GM21526 (cell line): ENCODE data around the gene OLFML2B.
"Not testable (repeated sequence)": the region's sequence is repeated elsewhere in the genome, so short reads cannot be mapped to it uniquely, and the experiment has no call there.

Experiments used
- ATAC-seq: cut with Tn5 transposase; IDR thresholded peaks from one replicate; pipeline ENCODE4 v1.9.1; 2021; ENCODE audit warnings: moderate library complexity; ENCODE audit not compliant: unreplicated experiment, low FRiP score

OLFML2B gene

GRCh38 chr1:162036163-162036562 lies 12.5 kb upstream of the OLFML2B start:
- ATAC-seq: no peak

GRCh38 chr1:162035241-162035640 lies 11.6 kb upstream of the OLFML2B start:
- no peak for ATAC-seq

DNA sequence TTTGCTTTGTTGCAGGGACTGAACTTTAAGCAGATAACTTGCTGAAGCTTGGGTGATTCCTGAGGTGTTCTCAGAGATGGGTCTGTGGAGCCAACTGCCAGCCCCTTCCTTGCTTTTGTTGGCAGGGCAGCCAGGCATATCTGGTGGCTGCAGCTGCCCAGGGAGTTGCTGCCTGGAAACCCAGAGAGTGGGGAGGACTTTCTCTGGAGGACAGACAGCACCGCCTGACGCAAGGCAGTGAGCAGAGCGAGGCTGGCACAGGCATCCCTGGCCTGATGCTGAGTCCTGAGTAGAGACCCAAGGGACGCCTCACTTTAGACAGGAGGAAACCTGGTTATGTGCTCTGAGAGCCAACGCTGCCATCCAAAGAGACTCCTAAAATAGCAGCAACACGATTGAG lies 9.8 kb upstream of the OLFML2B start:
- no peak for ATAC-seq

GRCh38 chr1:162030759-162031280 lies 7.2 kb upstream of the OLFML2B start:
- ATAC-seq: no peak

DNA sequence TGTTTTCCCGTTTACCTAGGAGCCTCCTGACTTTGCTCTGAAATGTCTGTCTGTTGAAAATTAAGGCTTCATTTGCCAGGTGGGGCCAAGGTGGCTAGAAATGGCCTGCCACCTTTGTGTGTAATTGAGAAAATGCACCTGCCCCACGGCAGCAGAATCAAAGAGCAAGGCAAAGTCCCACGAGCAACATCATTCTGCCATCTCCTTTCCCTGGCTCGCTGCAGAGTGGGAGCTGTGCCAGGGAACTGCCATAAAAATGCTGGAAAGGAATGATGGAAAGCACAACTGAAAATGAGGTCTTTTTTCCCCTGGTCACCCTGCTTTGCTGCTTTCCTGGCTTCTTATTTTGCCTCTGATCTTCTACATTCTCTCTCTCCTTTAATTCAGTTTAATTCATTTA lies 5.5 kb upstream of the OLFML2B start:
- no peak for ATAC-seq

GRCh38 chr1:162028726-162029125 lies 5.1 kb upstream of the OLFML2B start:
- no peak for ATAC-seq

- ATAC-seq: no peak
Measured at GRCh38 chr1:162026881-162027280, 3.2 kb upstream of the OLFML2B start.

GRCh38 chr1:162025541-162025940 lies 1.9 kb upstream of the OLFML2B start:
- no peak for ATAC-seq

- ATAC-seq: no peak
Measured at GRCh38 chr1:162023181-162023546, 505 bp downstream of the OLFML2B start.

- no peak for ATAC-seq
Measured at GRCh38 chr1:162022626-162023025, 1.0 kb downstream of the OLFML2B start.

- ATAC-seq: no peak
Measured at GRCh38 chr1:162021124-162021523, 2.5 kb downstream of the OLFML2B start.

- ATAC-seq: no peak
Measured at GRCh38 chr1:162020150-162020549, 3.5 kb downstream of the OLFML2B start.

DNA sequence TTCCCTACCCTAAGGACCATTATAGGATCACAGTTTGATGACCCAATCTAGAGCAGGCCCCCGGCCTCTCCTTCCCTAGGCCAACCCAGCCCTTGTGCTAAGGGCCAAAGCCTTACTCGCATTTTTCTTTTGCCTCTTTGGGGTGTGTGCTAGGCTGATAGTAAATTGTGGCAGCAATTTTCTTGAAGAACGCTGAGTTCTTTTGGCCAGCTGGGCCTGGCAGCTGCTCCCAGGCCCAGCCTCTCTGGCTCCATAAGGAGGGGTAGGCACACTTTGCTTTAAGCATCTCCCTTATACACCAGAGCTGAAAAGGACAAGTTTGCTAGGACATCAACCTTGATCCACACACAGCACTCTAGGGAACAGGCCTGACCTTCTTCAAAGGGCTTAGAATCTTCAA lies 4.2 kb downstream of the OLFML2B start:
- ATAC-seq: no peak

DNA sequence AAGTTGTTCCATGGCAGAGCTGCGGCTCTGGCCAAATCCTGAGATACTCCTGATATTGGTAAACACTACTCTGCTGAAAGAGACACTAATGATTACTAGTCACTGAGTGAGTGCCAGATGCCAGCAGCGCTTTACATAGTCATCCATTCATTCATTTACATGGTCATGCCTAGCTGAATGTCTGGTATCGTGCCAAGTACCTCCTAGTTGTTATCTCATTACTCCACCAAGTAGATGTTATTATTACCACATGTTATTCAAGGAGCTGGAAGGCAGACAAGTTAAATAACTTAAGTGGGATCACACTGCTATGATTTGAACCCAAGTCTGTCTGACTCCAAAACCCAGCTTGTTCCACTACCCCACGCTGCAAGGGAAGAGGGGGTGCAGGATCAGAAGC lies 4.7 kb downstream of the OLFML2B start:
- no peak for ATAC-seq

DNA sequence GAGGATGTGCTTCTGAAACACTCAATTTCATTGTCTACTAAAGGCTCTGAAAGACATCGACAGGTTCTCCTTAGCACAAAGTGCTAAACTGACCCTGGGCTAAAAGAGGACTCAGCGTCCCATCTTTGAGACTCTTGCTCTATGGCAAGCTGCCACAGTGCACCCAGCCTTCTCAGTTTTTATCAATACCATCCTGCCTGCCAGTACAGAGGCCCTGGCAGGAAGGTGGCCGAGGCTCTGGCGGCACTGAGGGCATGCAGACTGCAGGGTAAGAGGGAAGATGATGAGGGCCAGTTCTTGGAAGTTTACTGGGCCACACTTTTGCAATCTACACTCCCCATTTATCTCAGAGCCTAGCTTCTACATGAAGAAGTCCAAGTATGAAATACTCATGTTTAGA lies 5.3 kb downstream of the OLFML2B start:
- no peak for ATAC-seq

DNA sequence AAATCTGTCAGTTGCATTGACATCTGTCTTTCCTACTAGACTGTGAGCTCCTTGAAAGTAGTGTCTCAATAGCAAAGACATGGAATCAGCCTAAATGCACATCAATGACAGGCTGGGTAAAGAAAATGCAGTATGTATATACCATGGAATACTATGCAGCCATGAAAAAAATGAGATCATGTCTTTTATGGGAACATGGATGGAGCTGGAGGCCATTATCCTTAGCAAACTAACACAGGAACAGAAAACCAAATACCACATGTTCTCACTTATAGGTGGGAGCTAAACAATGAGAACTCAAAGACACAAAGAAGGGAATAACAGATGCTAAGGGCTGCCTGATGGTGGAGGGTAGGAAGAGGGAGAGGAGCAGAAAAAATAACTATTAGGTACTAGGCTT lies 5.9 kb downstream of the OLFML2B start:
- ATAC-seq: not testable (repeated sequence)

DNA sequence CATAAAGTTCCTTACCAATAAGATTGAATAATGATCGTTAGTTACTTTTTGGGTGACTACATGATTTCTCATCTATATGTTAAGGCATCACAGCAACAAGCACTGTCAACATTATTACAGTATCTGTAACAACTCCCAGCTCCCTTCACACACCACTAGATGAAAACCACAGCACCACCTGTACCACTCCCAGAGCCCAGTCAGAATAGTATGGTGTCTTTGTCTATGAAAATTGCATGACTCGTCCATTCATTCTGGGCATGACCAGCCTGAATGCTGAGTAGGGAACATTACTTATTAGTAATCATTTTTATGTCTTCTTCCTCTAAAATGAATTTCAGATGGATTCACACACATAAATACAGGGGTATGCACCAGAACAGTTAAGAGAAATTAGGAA lies 7.0 kb downstream of the OLFML2B start:
- ATAC-seq: no peak

DNA sequence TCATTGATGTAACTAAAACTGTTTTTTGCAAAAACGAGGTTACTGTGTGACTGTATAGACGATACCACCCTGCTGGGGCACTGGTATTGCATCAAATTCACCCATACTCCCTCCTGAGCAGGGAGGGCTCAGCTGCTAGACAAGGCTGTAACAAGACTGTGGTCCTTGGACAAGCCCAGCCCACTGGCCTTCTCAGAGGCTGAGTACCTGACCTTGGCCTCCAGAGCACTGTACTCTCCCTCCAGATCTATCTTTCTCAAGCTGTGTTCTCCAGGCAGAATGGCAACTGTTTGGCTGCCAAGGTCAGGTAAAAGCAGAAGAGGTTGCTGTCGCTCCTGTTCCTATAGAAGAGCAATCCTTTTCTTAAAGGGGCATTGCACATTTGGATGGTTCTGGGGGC lies 8.5 kb downstream of the OLFML2B start:
- no peak for ATAC-seq

GRCh38 chr1:162014202-162014601 lies 9.5 kb downstream of the OLFML2B start:
- ATAC-seq: no peak

DNA sequence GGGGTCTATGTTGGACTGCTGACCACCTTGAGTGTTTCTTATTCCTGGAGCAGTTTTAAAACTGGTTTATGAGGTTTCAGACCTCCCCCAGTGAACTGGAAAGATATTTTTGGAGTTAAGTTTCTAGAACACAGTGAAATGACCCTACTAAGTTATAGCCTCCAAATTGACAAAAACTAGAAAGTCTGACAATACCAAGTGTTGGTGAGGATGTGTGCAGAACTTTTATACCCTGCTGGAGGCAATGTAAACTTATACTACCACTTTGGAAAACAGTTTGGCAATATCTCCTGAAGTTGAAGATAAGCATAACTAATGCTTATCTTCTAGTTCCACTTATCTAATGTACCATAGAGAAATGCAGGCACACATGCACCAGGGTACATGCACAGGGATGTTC lies 10.4 kb downstream of the OLFML2B start:
- ATAC-seq: no peak

- ATAC-seq: no peak
Measured at GRCh38 chr1:162011337-162012012, 12.2 kb downstream of the OLFML2B start.

GRCh38 chr1:162010175-162010506 lies 13.5 kb downstream of the OLFML2B start:
- ATAC-seq: no peak
